ENCODE data around the gene FAXC.
A peak's percentile ranks its signal among the peaks of the same experiment; 100 is the strongest.
"Not testable (repeated sequence)": the region's sequence is repeated elsewhere in the genome, so short reads cannot be mapped to it uniquely, and the experiment has no call there.

Gene FAXC

GRCh38 chr6:99341862-99342455 lies 7.5 kb downstream of the FAXC start:
- no peak for DNase-seq

GRCh38 chr6:99338188-99338587 lies 11.3 kb downstream of the FAXC start:
- no peak for DNase-seq

GRCh38 chr6:99335298-99335697 lies 14.2 kb downstream of the FAXC start:
- not testable (repeated sequence) for DNase-seq

- peak; percentile 63 for DNase-seq
These were observed 14.8 kb downstream of the FAXC start for GRCh38 chr6:99334526-99335127.

GRCh38 chr6:99333068-99333467 lies 16.4 kb downstream of the FAXC start:
- DNase-seq: no peak

- DNase-seq: no peak
These were observed 17.9 kb downstream of the FAXC start for GRCh38 chr6:99331531-99331930.

GRCh38 chr6:99330159-99330558 lies 19.3 kb downstream of the FAXC start:
- peak; percentile 74 for DNase-seq

GRCh38 chr6:99324996-99325395 lies 24.5 kb downstream of the FAXC start:
- no peak for DNase-seq

- DNase-seq: no peak
These were observed 30.9 kb downstream of the FAXC start for GRCh38 chr6:99318566-99318965.

GRCh38 chr6:99312354-99312753 lies 37.1 kb downstream of the FAXC start:
- no peak for DNase-seq

GRCh38 chr6:99310553-99310952 lies 38.9 kb downstream of the FAXC start:
- no peak for DNase-seq

- no peak for DNase-seq
These were observed 39.9 kb downstream of the FAXC start for GRCh38 chr6:99309557-99309956.

GRCh38 chr6:99308788-99309187 lies 40.7 kb downstream of the FAXC start:
- DNase-seq: no peak

- no peak for DNase-seq
These were observed 42.1 kb downstream of the FAXC start for GRCh38 chr6:99307295-99307907.

GRCh38 chr6:99306341-99306740 lies 43.1 kb downstream of the FAXC start:
- no peak for DNase-seq

- DNase-seq: no peak
These were observed 44.4 kb downstream of the FAXC start for GRCh38 chr6:99305021-99305554.

- no peak for DNase-seq
These were observed 52.1 kb downstream of the FAXC start for GRCh38 chr6:99297415-99297814.

- DNase-seq: no peak
These were observed 52.5 kb downstream of the FAXC start for GRCh38 chr6:99297006-99297405.

GRCh38 chr6:99296261-99296660 lies 53.2 kb downstream of the FAXC start:
- DNase-seq: no peak

- DNase-seq: no peak
These were observed 54.2 kb downstream of the FAXC start for GRCh38 chr6:99295276-99295675.

GRCh38 chr6:99294786-99295185 lies 54.7 kb downstream of the FAXC start:
- no peak for DNase-seq

- DNase-seq: no peak
These were observed 59.8 kb downstream of the FAXC start for GRCh38 chr6:99289701-99290100.

- no peak for DNase-seq
These were observed 60.8 kb downstream of the FAXC start for GRCh38 chr6:99288668-99289067.

- no peak for DNase-seq
These were observed 62.0 kb downstream of the FAXC start for GRCh38 chr6:99287523-99287922.
